Activated CD4-positive, CD25-positive, alpha-beta regulatory T cell (primary cell): ENCODE results near the gene C1QTNF8.
"Not testable (repeated sequence)": the region's sequence is repeated elsewhere in the genome, so short reads cannot be mapped to it uniquely, and the experiment has no call there.

Source experiments
- DNase-seq, 4 experiments: peaks; one replicate each; lab custom pipeline; 2025; lab: John Stamatoyannopoulos, UW

The C1QTNF8 gene

DNA sequence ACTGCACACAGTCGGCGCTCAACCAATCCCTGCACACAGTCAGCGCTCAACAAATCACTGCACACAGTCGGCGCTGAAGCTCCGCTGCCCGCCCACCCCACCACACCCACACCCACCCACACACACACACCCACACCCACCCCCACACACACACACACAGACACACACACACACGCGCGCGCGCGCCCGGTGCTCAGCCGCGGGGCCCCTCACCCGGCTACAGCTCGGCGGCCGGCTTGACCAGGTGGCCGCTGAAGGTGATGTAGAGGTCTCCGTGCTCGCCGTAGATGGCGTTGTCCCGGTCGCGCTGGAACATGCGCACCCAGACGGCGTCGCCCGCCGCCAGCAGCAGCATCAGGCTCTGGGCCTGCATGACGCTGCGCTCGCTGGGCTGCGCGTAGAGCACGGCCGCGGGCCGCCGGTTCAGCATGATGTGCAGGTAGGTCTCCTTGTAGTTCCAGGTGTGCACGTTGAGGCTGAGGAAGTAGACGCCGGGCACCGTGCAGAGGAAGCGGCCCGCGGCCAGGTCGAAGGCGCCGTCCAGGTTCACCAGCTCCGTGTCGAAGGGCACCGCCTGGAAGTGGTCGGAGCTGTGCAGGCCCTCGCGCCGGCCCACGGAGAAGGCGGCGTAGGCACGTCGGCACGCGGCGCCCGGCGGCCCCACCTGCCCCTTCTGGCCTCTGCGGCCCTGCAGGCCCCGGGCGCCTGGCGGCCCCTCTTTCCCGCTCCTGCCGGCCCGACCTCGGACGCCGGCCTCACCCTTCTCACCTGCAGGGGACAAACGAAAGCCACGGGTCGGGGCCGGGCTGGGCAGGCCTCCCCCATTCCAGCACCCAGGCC, 2.5 kb downstream of the C1QTNF8 start:
- no peak for DNase-seq

DNA sequence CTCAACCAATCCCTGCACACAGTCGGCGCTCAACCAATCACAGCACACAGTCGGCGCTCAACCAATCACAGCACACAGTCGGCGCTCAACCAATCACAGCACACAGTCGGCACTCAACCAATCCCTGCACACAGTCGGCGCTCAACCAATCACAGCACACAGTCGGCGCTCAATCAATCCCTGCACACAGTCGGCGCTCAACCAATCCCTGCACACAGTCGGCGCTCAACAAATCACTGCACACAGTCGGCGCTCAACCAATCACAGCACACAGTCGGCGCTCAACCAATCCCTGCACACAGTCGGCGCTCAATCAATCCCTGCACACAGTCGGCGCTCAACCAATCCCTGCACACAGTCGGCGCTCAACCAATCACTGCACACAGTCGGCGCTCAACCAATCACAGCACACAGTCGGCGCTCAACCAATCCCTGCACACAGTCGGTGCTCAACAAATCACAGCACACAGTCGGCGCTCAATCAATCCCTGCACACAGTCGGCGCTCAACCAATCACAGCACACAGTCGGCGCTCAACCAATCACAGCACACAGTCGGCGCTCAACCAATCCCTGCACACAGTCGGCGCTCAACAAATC, 3.3 kb downstream of the C1QTNF8 start:
- not testable (repeated sequence) for DNase-seq

DNA sequence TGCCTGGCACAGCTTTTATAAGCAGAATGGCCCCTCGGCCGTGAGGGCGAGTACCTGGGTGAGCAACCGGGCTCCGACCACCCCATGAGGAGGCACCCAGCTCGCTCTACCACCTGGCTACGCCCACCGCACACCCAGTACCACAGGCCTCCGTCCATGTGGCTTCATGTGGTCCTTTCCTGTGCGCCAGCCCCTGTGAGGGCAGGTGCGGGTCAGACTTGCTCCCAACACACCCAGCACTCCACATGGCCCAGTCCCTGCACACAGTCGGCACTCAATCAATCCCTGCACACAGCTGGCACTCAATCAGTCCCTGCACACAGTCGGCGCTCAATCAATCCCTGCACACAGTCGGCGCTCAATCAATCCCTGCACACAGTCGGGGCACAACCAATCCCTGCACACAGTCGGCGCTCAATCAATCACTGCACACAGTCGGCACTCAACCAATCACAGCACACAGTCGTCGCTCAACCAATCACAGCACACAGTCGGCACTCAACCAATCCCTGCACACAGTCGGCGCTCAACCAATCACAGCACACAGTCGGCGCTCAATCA, 4.0 kb downstream of the C1QTNF8 start:
- no peak for DNase-seq

DNA sequence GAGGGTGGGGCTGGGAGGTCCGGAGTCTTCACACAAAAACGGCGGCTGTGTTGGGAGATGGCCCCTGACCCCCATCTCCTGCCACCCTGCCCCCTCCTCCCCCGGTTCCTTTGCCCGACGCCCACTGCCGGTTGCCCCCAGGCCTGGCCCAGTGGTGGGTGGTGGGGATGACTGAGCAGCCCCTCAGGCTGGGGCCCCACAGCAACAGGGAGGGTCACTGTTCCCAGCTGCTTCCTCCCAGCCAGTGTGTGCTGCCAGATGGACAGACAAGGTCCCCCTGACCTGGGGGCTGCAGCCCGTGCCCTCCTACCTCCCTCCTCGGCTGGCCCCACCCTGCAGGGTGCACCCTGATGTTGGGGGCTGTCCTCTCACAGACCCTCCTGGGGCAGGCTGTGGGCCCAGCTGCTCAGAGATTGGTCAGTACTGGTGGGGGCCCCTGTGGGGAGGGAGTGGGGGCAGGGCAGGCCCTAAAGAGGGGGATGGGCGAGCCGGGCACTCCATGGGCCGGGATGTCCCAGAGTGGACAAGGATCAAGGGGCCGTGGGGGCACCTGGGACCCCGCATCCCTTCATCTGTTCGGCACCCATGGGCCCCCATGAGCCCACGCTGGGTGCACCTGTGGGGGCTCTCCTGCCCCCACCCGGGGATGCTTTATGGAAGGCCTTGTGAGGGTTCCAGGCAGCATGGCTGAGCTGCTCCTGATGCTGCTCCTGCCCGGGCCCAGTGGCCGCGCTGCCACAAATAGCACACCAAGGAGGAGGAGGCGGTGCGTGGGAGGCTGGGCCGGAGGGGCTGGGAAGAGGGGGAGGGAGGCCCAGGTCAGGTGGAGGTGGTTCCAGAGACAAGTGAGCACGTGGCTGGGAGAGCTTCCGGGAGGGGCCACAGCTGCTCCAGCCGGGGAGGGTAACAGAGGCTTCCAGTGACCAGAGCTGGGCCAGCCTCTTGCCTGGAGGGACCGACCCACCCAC, 5.1 kb downstream of the C1QTNF8 start:
- DNase-seq = no peak

DNA sequence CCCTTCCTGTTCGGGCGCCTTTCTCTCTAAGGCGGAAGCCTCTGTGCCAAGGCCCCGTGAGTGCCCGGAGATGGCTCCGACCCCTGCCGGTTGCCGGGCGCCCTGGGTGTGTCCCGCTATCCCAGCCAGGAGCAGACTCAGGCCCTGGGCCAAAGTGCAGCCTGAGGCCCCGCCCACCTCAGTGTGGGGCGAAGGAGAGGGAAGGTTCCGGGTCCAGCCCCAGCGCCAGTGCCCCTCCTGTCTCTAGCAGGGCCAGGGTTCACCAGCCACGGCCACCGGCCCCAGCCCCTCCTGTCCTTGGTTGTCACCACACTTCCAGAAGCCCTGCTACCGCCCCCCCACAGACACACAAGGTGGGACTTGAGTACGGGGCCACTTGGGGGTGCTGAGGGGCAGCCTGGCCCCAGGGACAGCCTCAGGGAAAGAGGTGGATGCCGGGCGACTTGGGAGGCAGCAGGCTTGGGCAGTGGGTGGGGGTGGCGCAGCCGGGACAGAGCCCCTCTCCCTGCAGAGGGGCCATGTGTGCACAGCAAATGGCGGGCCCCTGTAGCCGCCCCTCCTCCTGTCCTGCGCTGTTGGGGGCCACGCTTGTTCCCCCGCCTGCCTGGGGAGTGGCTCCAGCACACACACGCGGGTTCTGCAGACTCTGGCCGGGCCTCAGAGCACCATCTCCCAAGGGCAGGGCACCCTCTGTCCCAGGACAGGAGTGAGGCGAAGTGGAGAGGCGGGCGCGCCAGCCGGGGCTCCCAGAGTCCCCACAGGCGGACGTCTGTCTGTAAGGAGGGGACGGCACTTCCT, 6.0 kb downstream of the C1QTNF8 start:
- DNase-seq = no peak

GRCh38 chr16:1089439-1089821, 6.6 kb downstream of the C1QTNF8 start:
- no peak for DNase-seq

DNA sequence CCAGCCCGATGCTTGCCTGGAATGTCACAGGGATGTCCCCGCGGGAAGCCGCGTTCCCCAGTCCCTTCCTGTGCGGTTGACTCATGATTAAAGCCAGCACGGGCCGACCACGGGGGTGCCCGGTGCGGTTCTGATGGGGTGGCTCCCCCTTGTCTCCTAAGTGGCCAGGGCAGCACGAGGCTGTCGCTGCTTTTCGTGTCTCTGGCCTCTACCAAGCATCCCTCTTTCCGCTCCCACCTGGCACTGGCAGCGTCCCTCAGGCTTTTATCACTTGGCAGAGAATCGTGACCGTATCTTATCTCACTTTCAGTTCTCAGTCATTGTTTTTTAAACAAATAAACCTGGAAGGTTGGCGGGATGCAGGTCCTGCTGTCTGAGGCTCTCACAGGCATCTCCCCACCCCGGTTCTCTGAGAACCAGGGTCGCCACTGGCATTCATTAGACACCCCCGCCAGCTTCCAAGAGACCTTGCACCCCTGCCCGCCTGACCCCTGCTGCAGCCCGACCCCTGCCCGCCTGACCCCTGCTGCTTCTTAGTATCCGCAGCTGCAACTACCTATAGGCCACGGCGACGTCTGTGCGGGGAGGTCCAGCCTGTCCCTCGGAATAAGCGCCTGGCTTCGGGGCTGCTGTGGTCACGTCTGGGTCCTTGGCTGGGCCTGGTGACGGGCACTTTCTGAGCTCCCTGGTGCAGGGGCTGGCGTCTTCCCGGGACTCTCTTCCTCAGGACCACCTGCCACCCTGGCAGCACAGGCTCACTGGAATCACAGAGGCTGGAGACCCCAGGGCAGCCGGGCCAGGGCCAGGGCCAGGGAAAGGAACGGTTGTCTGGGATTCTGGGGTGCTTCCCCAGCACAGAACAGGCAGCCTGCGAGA, 7.5 kb downstream of the C1QTNF8 start:
- no peak for DNase-seq

- not testable (repeated sequence) for DNase-seq
These were observed 9.6 kb downstream of the C1QTNF8 start for GRCh38 chr16:1086443-1086842.

- no peak for DNase-seq
These were observed 11.1 kb downstream of the C1QTNF8 start for GRCh38 chr16:1084971-1085370.

- DNase-seq = no peak
These were observed 12.9 kb downstream of the C1QTNF8 start for GRCh38 chr16:1082952-1083675.

DNA sequence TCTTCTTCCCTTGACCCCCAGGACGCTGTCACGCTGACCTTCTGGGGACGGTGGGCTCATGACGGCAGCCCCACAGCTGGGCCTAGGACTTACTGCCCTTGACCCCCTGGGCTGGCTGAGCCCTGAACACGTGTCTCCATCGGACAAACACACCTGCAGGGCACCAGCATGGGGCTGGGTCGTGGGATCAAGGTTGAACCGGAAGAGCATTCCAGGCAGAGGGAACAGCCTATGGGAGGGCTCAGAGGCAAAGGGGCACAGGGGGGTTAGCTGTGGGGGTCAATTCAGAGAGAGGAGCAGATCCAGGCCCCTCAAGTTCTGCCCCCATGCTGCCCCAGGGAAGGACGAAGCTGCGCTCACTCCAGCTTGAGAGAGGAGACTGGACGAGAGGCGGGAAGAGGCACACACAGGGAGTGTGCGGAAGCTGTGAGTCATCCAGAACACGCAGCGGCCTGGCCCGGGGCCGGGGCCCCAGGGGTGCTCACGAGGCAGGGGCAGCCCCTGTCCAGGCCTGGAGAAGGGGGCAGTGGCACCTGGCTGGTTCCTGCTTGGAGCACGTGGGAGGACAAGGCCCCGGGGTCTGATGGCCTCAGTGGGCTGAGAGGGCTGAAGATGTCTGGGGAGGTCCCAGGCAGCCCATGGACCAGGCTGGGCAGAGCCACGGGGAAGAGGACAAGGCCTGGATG, 13.6 kb downstream of the C1QTNF8 start:
- no peak for DNase-seq

- no peak for DNase-seq
These were observed 14.2 kb downstream of the C1QTNF8 start for GRCh38 chr16:1081734-1082265.

DNA sequence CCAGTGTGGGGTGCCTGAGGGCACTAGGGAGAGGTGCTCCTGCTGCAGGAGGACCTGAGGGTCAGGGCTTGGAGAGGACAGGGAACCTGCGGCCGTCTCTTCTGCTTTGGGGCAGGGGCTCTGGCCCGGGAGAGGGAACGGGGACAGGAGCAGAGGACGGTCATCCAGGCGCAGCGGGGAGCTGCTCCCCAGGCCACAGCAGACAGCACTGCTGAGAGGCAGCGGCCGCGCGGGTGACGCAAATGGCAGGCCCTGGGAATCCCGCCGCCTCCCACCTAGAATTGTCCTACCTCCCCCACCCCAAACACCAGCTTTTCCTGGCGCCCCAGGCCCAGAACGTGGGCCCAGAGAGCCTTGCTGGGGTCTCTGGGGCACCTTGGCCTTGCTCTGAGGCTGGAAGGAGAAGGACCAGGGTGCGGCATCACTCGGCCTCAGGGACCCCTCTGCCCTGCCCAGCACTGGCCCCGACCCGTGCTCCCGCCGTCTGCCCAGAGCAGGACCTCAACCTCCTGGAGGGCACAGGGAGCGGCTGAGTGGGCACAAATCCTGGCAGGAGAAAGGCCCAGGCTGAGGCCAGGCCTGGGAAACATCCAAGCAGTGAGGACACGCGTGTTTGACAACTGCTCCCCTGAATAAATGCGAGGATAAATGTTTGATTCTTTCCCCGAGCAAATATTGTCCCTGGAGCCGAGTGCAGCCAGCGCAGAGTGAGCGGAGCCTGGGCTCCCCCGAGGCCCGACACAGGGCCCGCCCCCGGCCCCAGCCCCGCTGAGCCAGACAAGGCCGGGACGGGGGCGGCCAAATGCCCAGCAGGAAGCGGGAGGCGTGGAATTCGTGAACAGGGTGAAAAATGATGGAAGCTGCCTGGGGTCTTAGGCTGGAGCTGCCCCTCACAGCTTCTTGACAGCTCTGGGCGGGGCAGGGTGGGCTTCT, 15.0 kb downstream of the C1QTNF8 start:
- no peak for DNase-seq

DNA sequence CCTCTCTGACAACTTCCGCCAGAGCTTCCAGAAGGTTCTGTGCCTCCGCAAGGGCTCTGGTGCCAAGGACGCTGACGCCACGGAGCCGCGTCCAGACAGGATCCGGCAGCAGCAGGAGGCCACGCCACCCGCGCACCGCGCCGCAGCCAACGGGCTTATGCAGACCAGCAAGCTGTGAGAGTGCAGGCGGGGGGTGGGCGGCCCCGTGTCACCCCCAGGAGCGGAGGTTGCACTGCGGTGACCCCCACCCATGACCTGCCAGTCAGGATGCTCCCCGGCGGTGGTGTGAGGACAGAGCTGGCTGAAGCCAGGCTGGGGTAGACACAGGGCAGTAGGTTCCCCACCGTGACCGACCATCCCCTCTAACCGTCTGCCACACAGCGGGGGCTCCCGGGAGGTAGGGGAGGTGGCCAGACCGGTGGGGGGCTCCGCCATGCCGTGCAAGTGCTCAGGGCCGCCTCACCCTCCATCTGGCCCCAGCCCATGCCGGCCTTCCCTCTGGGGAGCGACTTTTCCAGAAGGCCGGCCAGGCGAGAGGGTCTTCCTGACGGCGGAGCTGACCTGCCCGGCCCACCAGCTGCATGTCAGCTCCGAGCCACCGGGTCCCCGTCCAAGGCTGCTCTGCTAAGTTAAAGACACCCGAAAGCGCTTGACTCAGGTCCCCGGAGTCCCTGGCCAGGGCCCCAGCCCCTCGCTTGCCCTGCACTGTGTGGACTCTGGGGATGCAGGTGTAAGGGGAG, 16.1 kb downstream of the C1QTNF8 start:
- no peak for DNase-seq

GRCh38 chr16:1079341-1079740, 16.7 kb downstream of the C1QTNF8 start:
- no peak for DNase-seq

DNA sequence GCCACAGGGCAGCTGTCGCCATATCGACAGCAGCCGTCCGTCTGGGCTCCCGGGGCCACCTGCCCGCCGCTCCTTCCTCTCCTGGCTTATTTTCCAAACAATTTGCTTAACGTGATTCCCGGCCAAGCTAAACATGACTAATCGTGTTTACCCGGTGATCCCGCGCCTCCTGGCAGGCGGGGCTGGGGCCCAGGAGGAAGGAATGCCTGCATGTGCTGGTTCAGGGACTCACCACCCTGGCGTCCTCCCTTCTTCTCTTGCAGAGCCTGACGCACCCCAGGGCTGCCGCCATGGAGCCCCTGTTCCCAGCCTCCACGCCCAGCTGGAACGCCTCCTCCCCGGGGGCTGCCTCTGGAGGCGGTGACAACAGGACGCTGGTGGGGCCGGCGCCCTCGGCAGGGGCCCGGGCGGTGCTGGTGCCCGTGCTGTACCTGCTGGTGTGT, 17.4 kb downstream of the C1QTNF8 start:
- no peak for DNase-seq
